Neuronal stem cell (in vitro differentiated cells): Measurements from ENCODE around the gene LRP1B.

Source experiments
- DNase-seq: peaks from one replicate; pipeline ENCODE4 v3.0.0-alpha.2; 2013; ENCODE audit warnings: low spot score
- H2AFZ ChIP-seq: one replicate; pipeline ENCODE4 v1.6.1; 2013; ENCODE audit warnings: mild to moderate bottlenecking, low read length, inconsistent platforms
- H2AK5ac ChIP-seq: 2 replicates; pipeline ENCODE4 v1.6.1; 2013; ENCODE audit warnings: low read depth, mild to moderate bottlenecking, inconsistent platforms, low read length, moderate library complexity, mixed read lengths
- H2BK120ac ChIP-seq: 2 replicates; pipeline ENCODE4 v1.6.1; 2013; ENCODE audit warnings: low read depth, mild to moderate bottlenecking, inconsistent platforms, low read length, moderate library complexity, mixed read lengths
- H2BK12ac ChIP-seq: one replicate; pipeline ENCODE4 v1.6.1; 2013; ENCODE audit warnings: low read length, inconsistent platforms
- H2BK15ac ChIP-seq: 2 replicates; pipeline ENCODE4 v1.6.1; 2013; ENCODE audit warnings: mild to moderate bottlenecking, low read length, inconsistent platforms, mixed read lengths
- H2BK5ac ChIP-seq: one replicate; pipeline ENCODE4 v1.6.1; 2013; ENCODE audit warnings: inconsistent platforms, mild to moderate bottlenecking, low read length, moderate library complexity
- H3K14ac ChIP-seq: one replicate; pipeline ENCODE4 v1.6.1; 2013; ENCODE audit warnings: low read length, inconsistent platforms
- H3K18ac ChIP-seq: 2 replicates; pipeline ENCODE4 v1.6.1; 2013; ENCODE audit warnings: low read length, inconsistent platforms
- H3K23ac ChIP-seq: 2 replicates; pipeline ENCODE4 v1.6.1; 2013; ENCODE audit warnings: low read depth, mild to moderate bottlenecking, mixed read lengths, low read length, inconsistent platforms; ENCODE audit not compliant: poor library complexity
- H3K27ac ChIP-seq: replicated peaks from 3 replicates; pipeline ENCODE4 v1.5.1; 2013; ENCODE audit warnings: low read length, inconsistent platforms
- H3K27me3 ChIP-seq, 3 experiments: 2 replicates each; pipeline ENCODE4 v1.6.1; 2013; ENCODE audit warnings: low read length in 3 of 3, mild to moderate bottlenecking in 2 of 3, inconsistent platforms in 1 of 3, low read depth in 1 of 3, mixed read lengths in 1 of 3, moderate library complexity in 1 of 3; ENCODE audit not compliant: control insufficient read depth in 3 of 3, insufficient read depth in 3 of 3
- H3K36me3 ChIP-seq, 2 donors: replicated peaks in 1 of 2; 2 replicates each; pipeline ENCODE4 v1.6.1; 2013; ENCODE audit warnings: low read length in 2 of 2; ENCODE audit not compliant: control insufficient read depth in 2 of 2, insufficient read depth in 2 of 2
- H3K4ac ChIP-seq: 2 replicates; pipeline ENCODE4 v1.6.1; 2013; ENCODE audit warnings: inconsistent platforms, mild to moderate bottlenecking, low read length, moderate library complexity
- H3K4me1 ChIP-seq, 2 donors: 1 replicate in 1 of 2; 2 replicates in 1 of 2; pipeline ENCODE4 v1.6.1; 2013; ENCODE audit warnings: low read length in 2 of 2, low read depth in 1 of 2; ENCODE audit not compliant: control insufficient read depth in 2 of 2, insufficient read depth in 1 of 2
- H3K4me2 ChIP-seq: one replicate; pipeline ENCODE4 v1.6.1; 2013; ENCODE audit warnings: mild to moderate bottlenecking, low read length, inconsistent platforms; ENCODE audit not compliant: insufficient read depth, poor library complexity, severe bottlenecking
- H3K4me3 ChIP-seq, 2 donors: 2 replicates each; pipeline ENCODE4 v1.5.1; 2013; ENCODE audit warnings: low read length in 2 of 2, mild to moderate bottlenecking in 2 of 2, inconsistent platforms in 1 of 2, moderate library complexity in 1 of 2
- H3K79me1 ChIP-seq: one replicate; pipeline ENCODE4 v1.6.1; 2013; ENCODE audit warnings: low read depth, mild to moderate bottlenecking, inconsistent platforms, low read length, moderate library complexity
- H3K9ac ChIP-seq: one replicate; pipeline ENCODE4 v1.6.1; 2013; ENCODE audit warnings: mild to moderate bottlenecking, low read depth, low read length, inconsistent platforms; ENCODE audit not compliant: poor library complexity
- H3K9me3 ChIP-seq, 2 donors: replicated peaks in 1 of 2; 2 replicates each; pipeline versions ENCODE3 to v1.6.1; 2013; ENCODE audit warnings: low read length in 2 of 2, mild to moderate bottlenecking in 2 of 2, inconsistent platforms in 1 of 2, low read depth in 1 of 2, mixed read lengths in 1 of 2, moderate library complexity in 1 of 2; ENCODE audit not compliant: control insufficient read depth in 2 of 2, insufficient read depth in 1 of 2
- H4K8ac ChIP-seq: one replicate; pipeline ENCODE4 v1.6.1; 2013; ENCODE audit warnings: low read depth, mild to moderate bottlenecking, inconsistent platforms, low read length, moderate library complexity
- H4K91ac ChIP-seq: one replicate; pipeline ENCODE4 v1.6.1; 2013; ENCODE audit warnings: low read length, low read depth, mild to moderate bottlenecking, inconsistent platforms; ENCODE audit not compliant: poor library complexity
- WGBS, 2 donors: extraction: QIAGEN DNeasy Blood & Tissue Kit; methylation state at CpG; one replicate each; pipeline ENCODE4 v1.1.7; 2013; ENCODE audit warnings: missing lambda C conversion rate in 2 of 2, mixed read lengths in 1 of 2; ENCODE audit not compliant: insufficient read length in 2 of 2, insufficient replicate concordance in 1 of 2; ENCODE audit errors: extremely low coverage in 2 of 2; 5-methylcytosine and 5-hydroxymethylcytosine counted together

The LRP1B gene

GRCh38 chr2:140585016-140585415 lies 1545.8 kb downstream of the LRP1B start:
- H3K4ac ChIP-seq: no peak overlapping the region
- no peak overlapping the region for H4K91ac ChIP-seq
- H3K18ac ChIP-seq: no peak overlapping the region
- H3K79me1 ChIP-seq: no peaks in the 10 kb centered on the region
- no peak overlapping the region for H2BK120ac ChIP-seq
- H3K4me3 ChIP-seq: no peak overlapping the region
- H2AFZ ChIP-seq: no peak overlapping the region
- H3K36me3 ChIP-seq: no peaks in the 10 kb centered on the region
- no peak overlapping the region for H2BK12ac ChIP-seq
- H3K27ac ChIP-seq: no peak overlapping the region
- no peak overlapping the region for H3K4me2 ChIP-seq
- H3K9me3 ChIP-seq: no peaks in the 10 kb centered on the region
- H2BK5ac ChIP-seq: no peak overlapping the region
- no CpG with 5 or more reads among the region's 2 CpGs for WGBS, 2 donors
- H2AK5ac ChIP-seq: no peak overlapping the region
- H4K8ac ChIP-seq: no peak overlapping the region
- H3K27me3 ChIP-seq: no peaks in the 10 kb centered on the region
- H3K9ac ChIP-seq: no peak overlapping the region
- DNase-seq: no peak
- H2BK15ac ChIP-seq: no peak overlapping the region
- H3K14ac ChIP-seq: no peak overlapping the region
- no peak overlapping the region for H3K23ac ChIP-seq
- no peaks in the 10 kb centered on the region for H3K4me1 ChIP-seq

- Histone ChIP-seq H4K91ac (no peak overlapping the region), H3K4ac (no peak overlapping the region), H2AFZ (no peak overlapping the region), H2AK5ac (no peak overlapping the region), H2BK15ac (no peak overlapping the region), H3K36me3 (no peaks in the 10 kb centered on the region), H3K27ac (no peak overlapping the region), H2BK12ac (no peak overlapping the region), H4K8ac (no peak overlapping the region), H3K4me2 (no peak overlapping the region), H2BK5ac (no peak overlapping the region), H3K9me3 (no peaks in the 10 kb centered on the region), H3K14ac (no peak overlapping the region), H3K27me3 (no peaks in the 10 kb centered on the region), H3K79me1 (no peaks in the 10 kb centered on the region), H3K9ac (no peak overlapping the region), H3K4me3 (no peak overlapping the region), H3K18ac (no peak overlapping the region), H2BK120ac (no peak overlapping the region), H3K23ac (no peak overlapping the region), H3K4me1 (no peaks in the 10 kb centered on the region)
- no peak for DNase-seq
Observed at GRCh38 chr2:140584471-140584870, 1546.3 kb downstream of the LRP1B start.

- no peak for DNase-seq
- Histone ChIP-seq H2AFZ (no peak overlapping the region), H3K14ac (no peak overlapping the region), H3K4ac (no peak overlapping the region), H3K23ac (no peak overlapping the region), H4K8ac (no peak overlapping the region), H2BK5ac (no peak overlapping the region), H3K36me3 (no peaks in the 10 kb centered on the region), H3K4me1 (no peaks in the 10 kb centered on the region), H3K18ac (no peak overlapping the region), H2AK5ac (no peak overlapping the region), H2BK120ac (no peak overlapping the region), H3K79me1 (no peaks in the 10 kb centered on the region), H3K4me3 (no peak overlapping the region), H3K4me2 (no peak overlapping the region), H3K27ac (no peak overlapping the region), H4K91ac (no peak overlapping the region), H2BK15ac (no peak overlapping the region), H2BK12ac (no peak overlapping the region), H3K9ac (no peak overlapping the region), H3K9me3 (no peaks in the 10 kb centered on the region), H3K27me3 (no peaks in the 10 kb centered on the region)
- WGBS, 2 donors: no CpG with 5 or more reads among the region's 2 CpGs
Observed at GRCh38 chr2:140580532-140581151, 1550.2 kb downstream of the LRP1B start.

GRCh38 chr2:140577453-140577852 lies 1553.4 kb downstream of the LRP1B start:
- H2BK12ac ChIP-seq: no peak overlapping the region
- no peaks in the 10 kb centered on the region for H3K9me3 ChIP-seq
- no peak overlapping the region for H3K4me2 ChIP-seq
- H3K18ac ChIP-seq: no peak overlapping the region
- no peak overlapping the region for H2AFZ ChIP-seq
- H2AK5ac ChIP-seq: no peak overlapping the region
- no peak for DNase-seq
- H3K27ac ChIP-seq: no peak overlapping the region
- H3K4me3 ChIP-seq: no peak overlapping the region
- WGBS, 2 donors: no CpG with 5 or more reads among the region's 2 CpGs
- H2BK120ac ChIP-seq: no peak overlapping the region
- no peak overlapping the region for H2BK15ac ChIP-seq
- H2BK5ac ChIP-seq: no peak overlapping the region
- no peaks in the 10 kb centered on the region for H3K79me1 ChIP-seq
- no peaks in the 10 kb centered on the region for H3K4me1 ChIP-seq
- no peaks in the 10 kb centered on the region for H3K36me3 ChIP-seq
- H3K9ac ChIP-seq: no peak overlapping the region
- H3K14ac ChIP-seq: no peak overlapping the region
- H4K8ac ChIP-seq: no peak overlapping the region
- H4K91ac ChIP-seq: no peak overlapping the region
- H3K4ac ChIP-seq: no peak overlapping the region
- H3K27me3 ChIP-seq: no peaks in the 10 kb centered on the region
- no peak overlapping the region for H3K23ac ChIP-seq
